Urothelium cell line (cell line): ENCODE measurements around the gene DENND1A.

Experiments used
- DNase-seq: peaks from one replicate; pipeline ENCODE4 v3.0.0; 2011; ENCODE audit warnings: low spot score, mixed read lengths
- FAIRE-seq: peaks from 2 replicates; lab custom pipeline; 2011; peaks lifted over from hg19 to GRCh38; lab: Jason Lieb, UNC

The DENND1A gene

GRCh38 chr9:123517512-123517911 is 412.4 kb downstream of the DENND1A start:
- DNase-seq (no peak), FAIRE-seq (no peak)

- no peak for FAIRE-seq
Observed at GRCh38 chr9:123514766-123515165, 415.2 kb downstream of the DENND1A start.

GRCh38 chr9:123513554-123513953 is 416.4 kb downstream of the DENND1A start:
- DNase-seq (no peak), FAIRE-seq (no peak)

More at GRCh38 chr9:123514766-123515165, 415.2 kb downstream of the DENND1A start:
- no peak for DNase-seq

- FAIRE-seq (no peak), DNase-seq (no peak)
Observed at GRCh38 chr9:123511326-123512277, 418.3 kb downstream of the DENND1A start.

- FAIRE-seq (no peak), DNase-seq (no peak)
Observed at GRCh38 chr9:123509646-123510045, 420.3 kb downstream of the DENND1A start.

GRCh38 chr9:123508048-123508447 is 421.9 kb downstream of the DENND1A start:
- FAIRE-seq (no peak), DNase-seq (no peak)

- FAIRE-seq (no peak), DNase-seq (no peak)
Observed at GRCh38 chr9:123505496-123505895, 424.4 kb downstream of the DENND1A start.

- FAIRE-seq, result no peak
- no peak for DNase-seq
Observed at GRCh38 chr9:123500336-123500735, 429.6 kb downstream of the DENND1A start.

GRCh38 chr9:123497830-123498229 is 432.1 kb downstream of the DENND1A start:
- DNase-seq (no peak), FAIRE-seq (no peak)

- no peak for DNase-seq
- FAIRE-seq, result no peak
Observed at GRCh38 chr9:123495731-123496130, 434.2 kb downstream of the DENND1A start.

GRCh38 chr9:123493627-123494026 is 436.3 kb downstream of the DENND1A start:
- FAIRE-seq, result no peak
- no peak for DNase-seq

GRCh38 chr9:123490688-123491087 is 439.2 kb downstream of the DENND1A start:
- FAIRE-seq, result no peak
- no peak for DNase-seq

- FAIRE-seq (no peak), DNase-seq (no peak)
Observed at GRCh38 chr9:123488722-123489321, 441.1 kb downstream of the DENND1A start.

- no peak for FAIRE-seq
- DNase-seq, result no peak
Observed at GRCh38 chr9:123487944-123488548, 441.9 kb downstream of the DENND1A start.

GRCh38 chr9:123486431-123486830 is 443.5 kb downstream of the DENND1A start:
- DNase-seq, result no peak
- no peak for FAIRE-seq

- DNase-seq (no peak), FAIRE-seq (no peak)
Observed at GRCh38 chr9:123485216-123485615, 444.7 kb downstream of the DENND1A start.

- DNase-seq, result no peak
- FAIRE-seq, result no peak
Observed at GRCh38 chr9:123484130-123484529, 445.8 kb downstream of the DENND1A start.

GRCh38 chr9:123483191-123483803 is 446.6 kb downstream of the DENND1A start:
- FAIRE-seq (no peak), DNase-seq (no peak)

GRCh38 chr9:123482295-123482968 is 447.5 kb downstream of the DENND1A start:
- DNase-seq, result no peak

GRCh38 chr9:123481209-123481865 is 448.6 kb downstream of the DENND1A start:
- DNase-seq (no peak), FAIRE-seq (no peak)

More at GRCh38 chr9:123482295-123482968, 447.5 kb downstream of the DENND1A start:
- no peak for FAIRE-seq
